HepG2 (cell line): ENCODE data around the gene CAND2. TPM values are rescaled to one million over a fixed set of nuclear protein-coding genes. Genes with fewer than 3 reads are reported as not detected.

Experiments
- CREB1 ChIP-seq, 2 experiments: fragments of 450-650 bp in 1 of 2; IDR thresholded peaks; 2 replicates each; pipeline ENCODE4 v1.6.1; 2016 to 2017; ENCODE audit warnings: control low read depth in 1 of 2, mild to moderate bottlenecking in 1 of 2, missing compliant biosample characterization in 1 of 2, missing genetic modification characterization in 1 of 2
- ELF1 ChIP-seq: sonication (generic); formaldehyde crosslinking; IDR thresholded peaks from 2 replicates; pipeline ENCODE4 v1.4.0; 2020; ENCODE audit warnings: missing genetic modification reagents
- FUBP1 ChIP-seq: sonication (generic); formaldehyde crosslinking; IDR thresholded peaks from 2 replicates; pipeline ENCODE4 v1.5.1; 2020; ENCODE audit warnings: missing genetic modification reagents, mild to moderate bottlenecking, borderline replicate concordance
- GATAD2A ChIP-seq: IDR thresholded peaks from 2 replicates; pipeline ENCODE4 v1.6.1; 2016
- JDP2 ChIP-seq: sonication (generic); formaldehyde crosslinking; IDR thresholded peaks from 2 replicates; pipeline ENCODE4 v1.8.1; 2022; ENCODE audit warnings: missing genetic modification reagents, borderline replicate concordance
- JUNB ChIP-seq: sonication (generic); formaldehyde crosslinking; IDR thresholded peaks from 2 replicates; pipeline ENCODE4 v1.8.0; 2022; ENCODE audit warnings: missing genetic modification reagents, mild to moderate bottlenecking, borderline replicate concordance
- RBM39 ChIP-seq: fragments of 200-400 bp; formaldehyde crosslinking; IDR thresholded peaks from one replicate; pipeline ENCODE4 v1.6.1; 2018; ENCODE audit warnings: antibody characterized with exemption, mild to moderate bottlenecking, low read depth, low read length; ENCODE audit not compliant: poor library complexity, severe bottlenecking
- SIN3A ChIP-seq: IDR thresholded peaks from 2 replicates; pipeline ENCODE4 v1.6.1; 2011; ENCODE audit warnings: low read depth, mild to moderate bottlenecking, control low read depth, low read length, borderline replicate concordance
- TBX2 ChIP-seq: sonication (generic); formaldehyde crosslinking; IDR thresholded peaks from 2 replicates; pipeline ENCODE4 v1.5.0; 2020; ENCODE audit warnings: missing genetic modification reagents, mild to moderate bottlenecking, borderline replicate concordance
- TBX3 ChIP-seq: fragments of 450-650 bp; IDR thresholded peaks from 2 replicates; pipeline ENCODE4 v1.6.1; 2017; ENCODE audit warnings: antibody characterized with exemption, mild to moderate bottlenecking, inconsistent platforms, borderline replicate concordance
- TFDP1 ChIP-seq: IDR thresholded peaks from 2 replicates; pipeline ENCODE4 v1.6.1; 2016; ENCODE audit warnings: missing compliant biosample characterization, missing genetic modification reagents, borderline replicate concordance
- XBP1 ChIP-seq: sonication (generic); formaldehyde crosslinking; IDR thresholded peaks from 2 replicates; pipeline ENCODE4 v1.5.0; 2020; ENCODE audit warnings: missing genetic modification reagents
- ZBTB25 ChIP-seq: IDR thresholded peaks from 2 replicates; pipeline ENCODE4 v1.6.1; 2018; ENCODE audit warnings: missing genetic modification reagents
- ZNF20 ChIP-seq: sonication (generic); formaldehyde crosslinking; IDR thresholded peaks from 2 replicates; pipeline ENCODE4 v1.4.0; 2020; ENCODE audit warnings: mild to moderate bottlenecking, moderate library complexity, missing genetic modification reagents
- ZNF207 ChIP-seq: fragments of 450-650 bp; IDR thresholded peaks from 2 replicates; pipeline ENCODE4 v1.6.1; 2016; ENCODE audit warnings: antibody characterized with exemption, borderline replicate concordance
- ZNF274 ChIP-seq: sonication (generic); formaldehyde crosslinking; IDR thresholded peaks from 2 replicates; pipeline ENCODE4 v1.5.1; 2020; ENCODE audit warnings: mild to moderate bottlenecking, missing genetic modification reagents
- ZNF691 ChIP-seq: sonication (generic); formaldehyde crosslinking; IDR thresholded peaks from 2 replicates; pipeline ENCODE4 v1.4.0; 2020; ENCODE audit warnings: missing genetic modification reagents, low read depth, mild to moderate bottlenecking, borderline replicate concordance
- ZNF724P ChIP-seq: sonication (generic); formaldehyde crosslinking; IDR thresholded peaks from 2 replicates; pipeline ENCODE4 v1.8.0; 2022; ENCODE audit warnings: missing genetic modification reagents, borderline replicate concordance
- ZNF747 ChIP-seq: sonication (generic); formaldehyde crosslinking; IDR thresholded peaks from 2 replicates; pipeline ENCODE4 v1.8.1; 2023; ENCODE audit warnings: missing genetic modification reagents, mild to moderate bottlenecking, borderline replicate concordance
- polyA plus RNA-seq, 8 experiments: library from polyadenylated mRNA; depleted of rRNA in 3 of 8; stranded (reverse) in 7 of 8; unstranded in 1 of 8; fragments of >200 nt; fragmentation: Illumina TruSeq in 4 of 8; extraction: Trizol in 4 of 8; gene quantifications; 2 replicates each; pipeline versions ENCODE4 v1.2.1 to v1.2.3, GENCODE V29; 2011 to 2016; ENCODE audit warnings: low read depth in 4 of 8, missing spikeins in 1 of 8, mixed read lengths in 1 of 8; ENCODE audit not compliant: insufficient read depth in 1 of 8
- total RNA-seq, 5 experiments: library from RNA; depleted of rRNA; stranded (reverse); fragments of >200 nt; fragmentation: Illumina TruSeq; extraction: Trizol; gene quantifications; 2 replicates each; pipeline ENCODE4 v1.2.3, GENCODE V29; 2016; ENCODE audit warnings: low read depth in 1 of 5
- TF ChIP-seq, protein P1 (sequence below): sonication (generic); formaldehyde crosslinking; IDR thresholded peaks from 2 replicates; pipeline ENCODE4 v1.5.1; 2020; ENCODE audit warnings: missing genetic modification reagents, mild to moderate bottlenecking, borderline replicate concordance
- TF ChIP-seq, protein P2 (sequence below): sonication (generic); formaldehyde crosslinking; IDR thresholded peaks from 2 replicates; pipeline ENCODE4 v1.4.0; 2020; ENCODE audit warnings: missing genetic modification reagents

The CAND2 gene
- total and polyA plus RNA-seq, 2 of the 13 experiments (the other 11 are each of a cell fraction or from before 2014, with no cell fraction given) = 0.01 TPM; not detected in 1

DNA sequence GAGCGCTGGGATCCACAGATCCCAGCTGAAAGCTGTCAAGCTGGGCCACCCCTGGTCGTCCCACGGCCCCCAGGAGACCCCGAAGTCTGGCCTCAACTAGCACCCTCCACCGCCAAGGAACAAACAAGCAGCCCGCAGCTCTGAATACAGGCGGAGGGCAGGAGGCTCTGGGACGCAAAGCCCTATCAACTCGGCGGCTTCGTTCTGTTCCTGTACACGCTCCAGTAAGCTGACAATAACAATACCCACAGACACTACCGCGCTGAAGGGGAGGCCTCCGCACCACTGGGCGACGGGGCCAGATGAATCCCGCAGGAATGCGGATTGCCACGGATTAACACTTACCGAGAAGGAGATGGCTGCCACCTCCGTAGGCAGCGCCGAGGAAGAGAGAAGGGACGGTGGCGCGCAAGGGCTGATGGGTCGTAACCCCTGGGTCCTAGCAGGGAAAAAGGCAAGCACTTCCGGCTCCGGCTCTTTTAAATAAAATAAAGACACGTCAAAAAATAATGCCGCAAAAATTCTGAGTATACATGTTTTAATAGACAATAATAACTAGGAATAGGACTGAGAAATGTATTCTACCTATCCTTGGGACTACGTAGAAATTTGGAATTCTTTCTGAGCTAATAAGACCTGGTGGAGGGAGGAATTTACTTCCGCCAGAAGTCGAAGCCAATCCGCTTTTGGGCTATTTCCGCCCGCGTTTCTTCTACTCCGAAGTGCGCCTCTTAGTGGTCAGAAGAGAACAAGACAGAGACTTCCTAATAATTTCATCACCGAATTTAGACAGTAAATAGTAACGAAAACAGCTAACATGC is 44.9 kb downstream of the CAND2 start, which contains the start of gene RPL32 (continued):
- TF ChIP-seq ZNF20 (CRISPR knock-in tag) (no peak), JUNB (CRISPR knock-in tag) (no peak), TBX3 (no peak), FUBP1 (CRISPR knock-in tag) (no peak), TFDP1 (CRISPR knock-in tag) (no peak), RBM39 (no peak), SIN3A (0 out of 2 replicates have a peak, but pooled peaks have one; percentile 15), GATAD2A (CRISPR knock-in tag) (peak; percentile 8), ZBTB25 (peak; percentile 88), ZNF724P (CRISPR knock-in tag) (no peak), TBX2 (CRISPR knock-in tag) (peak; percentile 51; the same call in 1 of the 2 replicates), JDP2 (CRISPR knock-in tag) (no peak), ZNF747 (CRISPR knock-in tag) (no peak), ELF1 (CRISPR knock-in tag) (peak; percentile 95), ZNF691 (CRISPR knock-in tag) (0 out of 2 replicates have a peak, but pooled peaks have one; percentile 31), ZNF274 (CRISPR knock-in tag) (peak; percentile 76; the same call in 1 of the 2 replicates), XBP1 (CRISPR knock-in tag) (0 out of 2 replicates have a peak, but pooled peaks have one; percentile 48), CREB1 (IDR thresholded peaks at IDR 0.05) (0 out of 2 replicates have a peak, but pooled peaks have one; percentile 43), CREB1 (CRISPR knock-in tag; IDR thresholded peaks at IDR 0.05) (peak; percentile 76), ZNF207 (no peak)
- TF ChIP-seq, protein P1, sequence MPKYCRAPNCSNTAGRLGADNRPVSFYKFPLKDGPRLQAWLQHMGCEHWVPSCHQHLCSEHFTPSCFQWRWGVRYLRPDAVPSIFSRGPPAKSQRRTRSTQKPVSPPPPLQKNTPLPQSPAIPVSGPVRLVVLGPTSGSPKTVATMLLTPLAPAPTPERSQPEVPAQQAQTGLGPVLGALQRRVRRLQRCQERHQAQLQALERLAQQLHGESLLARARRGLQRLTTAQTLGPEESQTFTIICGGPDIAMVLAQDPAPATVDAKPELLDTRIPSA (CRISPR knock-in tag) = no peak
- TF ChIP-seq, protein P2, sequence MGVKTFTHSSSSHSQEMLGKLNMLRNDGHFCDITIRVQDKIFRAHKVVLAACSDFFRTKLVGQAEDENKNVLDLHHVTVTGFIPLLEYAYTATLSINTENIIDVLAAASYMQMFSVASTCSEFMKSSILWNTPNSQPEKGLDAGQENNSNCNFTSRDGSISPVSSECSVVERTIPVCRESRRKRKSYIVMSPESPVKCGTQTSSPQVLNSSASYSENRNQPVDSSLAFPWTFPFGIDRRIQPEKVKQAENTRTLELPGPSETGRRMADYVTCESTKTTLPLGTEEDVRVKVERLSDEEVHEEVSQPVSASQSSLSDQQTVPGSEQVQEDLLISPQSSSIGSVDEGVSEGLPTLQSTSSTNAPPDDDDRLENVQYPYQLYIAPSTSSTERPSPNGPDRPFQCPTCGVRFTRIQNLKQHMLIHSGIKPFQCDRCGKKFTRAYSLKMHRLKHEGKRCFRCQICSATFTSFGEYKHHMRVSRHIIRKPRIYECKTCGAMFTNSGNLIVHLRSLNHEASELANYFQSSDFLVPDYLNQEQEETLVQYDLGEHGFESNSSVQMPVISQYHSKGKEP (CRISPR knock-in tag) = no peak
